ENCODE results near the gene CLNK.
"Not testable (repeated sequence)": the region's sequence is repeated elsewhere in the genome, so short reads cannot be mapped to it uniquely, and the experiment has no call there.

CLNK gene

DNA sequence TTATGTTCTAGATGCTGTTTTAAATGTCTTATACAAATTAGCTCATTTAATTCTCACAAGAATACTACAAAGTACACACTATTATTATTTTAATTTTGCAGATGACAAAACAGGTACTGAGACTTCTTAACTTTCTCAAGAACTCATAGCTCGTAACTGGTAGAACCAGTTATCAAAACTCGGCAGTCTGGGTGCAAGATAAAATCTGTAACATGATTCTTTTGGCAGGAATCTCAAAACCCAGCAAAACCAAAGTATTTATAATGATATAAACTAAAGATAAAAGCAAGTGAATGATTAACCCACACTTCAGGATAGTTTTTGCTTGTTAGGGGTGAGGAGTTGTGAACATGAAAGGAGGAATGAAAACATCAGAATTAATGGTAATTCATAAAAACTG is 27.6 kb downstream of the CLNK start:
- DNase-seq: no peak

DNA sequence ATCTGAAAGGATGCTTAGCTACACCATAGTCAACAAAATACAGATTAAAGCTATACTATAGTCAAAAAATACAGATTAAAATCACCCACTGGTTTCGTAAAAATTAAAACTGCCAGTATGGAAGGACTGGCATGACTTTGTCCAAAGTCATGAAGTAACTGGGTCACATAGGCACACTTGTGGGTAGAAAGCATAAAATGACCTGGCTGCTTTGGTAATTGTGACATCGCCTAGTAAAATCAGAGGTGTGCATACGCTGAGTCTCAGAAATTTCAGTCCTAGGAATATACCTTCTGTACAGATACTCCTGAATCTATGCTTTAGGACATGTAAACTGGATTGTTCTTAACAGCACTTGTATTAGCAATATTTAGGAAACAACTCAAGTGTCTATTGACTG is 28.1 kb downstream of the CLNK start:
- DNase-seq: no peak

DNA sequence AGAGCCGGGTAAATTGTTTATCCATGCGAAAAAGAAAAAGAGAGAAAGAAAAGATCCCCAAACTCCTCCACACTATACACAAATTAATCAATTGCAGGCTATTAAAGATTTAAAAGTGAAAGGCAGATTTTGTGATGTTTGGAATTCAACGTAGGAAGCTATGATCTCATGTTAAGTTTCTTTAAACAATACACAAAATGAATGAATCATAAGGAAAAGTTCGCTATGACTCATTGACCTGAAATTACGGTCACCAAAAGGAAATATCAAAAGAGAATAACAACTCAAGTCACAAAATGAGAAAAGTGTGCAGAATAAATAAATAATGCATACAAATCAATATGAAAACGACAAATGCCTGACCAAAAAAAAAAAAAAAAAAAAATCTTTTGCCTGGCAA is 28.6 kb downstream of the CLNK start:
- no peak for DNase-seq

DNA sequence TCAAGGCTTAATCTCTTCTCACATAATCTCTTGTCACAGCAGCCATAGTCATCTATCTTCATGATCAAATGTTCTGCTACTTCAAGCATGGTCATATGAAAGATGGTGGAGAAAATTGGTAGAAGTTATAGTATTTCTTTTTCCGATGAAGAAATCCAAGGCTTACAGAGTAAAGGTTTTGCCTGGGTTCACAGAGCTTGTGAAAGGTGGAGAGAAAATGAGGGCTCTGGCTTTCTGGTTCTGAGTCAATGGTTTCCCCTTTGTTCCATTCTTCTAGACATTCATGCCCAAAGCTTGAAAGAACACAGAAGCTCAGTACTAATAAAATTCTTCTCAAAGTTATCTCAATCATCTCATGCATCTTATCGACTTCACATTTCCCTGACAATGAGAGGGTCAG is 36.1 kb downstream of the CLNK start:
- DNase-seq: no peak

DNA sequence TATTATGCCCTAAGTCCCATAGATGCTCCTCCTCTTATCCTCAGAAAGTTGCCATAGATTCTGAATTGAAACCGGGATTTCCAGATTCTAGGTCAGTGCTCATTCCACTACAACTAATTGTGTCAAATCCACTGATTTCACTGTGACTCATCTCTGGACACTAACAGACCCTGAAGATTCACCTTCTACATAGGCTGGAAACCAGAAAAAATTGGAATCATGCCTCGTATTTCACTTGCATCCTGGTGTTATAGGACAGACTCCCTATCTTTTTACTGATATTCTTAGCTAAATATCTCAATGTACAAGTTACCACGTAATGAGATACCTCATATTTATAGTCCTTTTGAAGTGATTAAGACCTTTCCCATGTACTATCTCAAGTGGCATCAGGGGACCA is 36.7 kb downstream of the CLNK start:
- no peak for DNase-seq

DNA sequence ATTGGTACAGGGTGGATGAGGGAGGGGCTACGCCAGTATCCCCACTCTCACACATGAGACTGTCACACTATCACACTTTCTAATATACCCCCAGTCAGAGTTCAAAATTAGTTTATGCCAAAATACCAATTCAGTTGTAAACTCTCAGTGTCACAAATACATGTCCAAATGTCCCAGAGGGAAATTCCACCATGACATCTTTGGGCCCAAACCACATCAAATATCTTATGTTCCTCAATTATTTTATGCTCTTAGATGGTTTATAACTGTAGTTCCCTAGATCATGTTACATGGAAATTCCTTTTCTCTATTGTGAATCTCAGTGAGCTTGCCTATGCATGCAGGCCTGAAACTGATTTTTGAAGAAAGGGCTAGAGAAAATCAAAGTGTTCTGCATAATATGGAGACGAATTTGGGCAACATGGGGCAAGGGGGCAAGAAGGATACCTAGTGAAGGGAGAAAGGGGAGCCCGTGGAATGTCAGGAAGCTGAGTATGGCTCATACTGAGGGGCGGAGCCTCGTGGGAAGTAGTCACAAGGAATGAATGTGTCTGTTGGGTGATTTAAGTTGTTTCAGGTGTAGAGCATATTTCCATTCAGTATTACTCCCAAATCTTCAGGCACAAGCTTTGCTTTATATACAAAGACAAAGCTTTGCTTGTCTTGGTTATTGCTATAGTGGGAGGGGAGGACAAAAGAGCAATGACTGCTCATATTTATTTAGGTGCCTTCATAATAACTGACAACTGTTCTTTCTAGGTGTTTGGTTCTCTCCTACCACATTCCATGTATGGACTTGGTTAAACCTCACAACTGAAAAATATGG is 40.8 kb downstream of the CLNK start:
- no peak for DNase-seq

DNA sequence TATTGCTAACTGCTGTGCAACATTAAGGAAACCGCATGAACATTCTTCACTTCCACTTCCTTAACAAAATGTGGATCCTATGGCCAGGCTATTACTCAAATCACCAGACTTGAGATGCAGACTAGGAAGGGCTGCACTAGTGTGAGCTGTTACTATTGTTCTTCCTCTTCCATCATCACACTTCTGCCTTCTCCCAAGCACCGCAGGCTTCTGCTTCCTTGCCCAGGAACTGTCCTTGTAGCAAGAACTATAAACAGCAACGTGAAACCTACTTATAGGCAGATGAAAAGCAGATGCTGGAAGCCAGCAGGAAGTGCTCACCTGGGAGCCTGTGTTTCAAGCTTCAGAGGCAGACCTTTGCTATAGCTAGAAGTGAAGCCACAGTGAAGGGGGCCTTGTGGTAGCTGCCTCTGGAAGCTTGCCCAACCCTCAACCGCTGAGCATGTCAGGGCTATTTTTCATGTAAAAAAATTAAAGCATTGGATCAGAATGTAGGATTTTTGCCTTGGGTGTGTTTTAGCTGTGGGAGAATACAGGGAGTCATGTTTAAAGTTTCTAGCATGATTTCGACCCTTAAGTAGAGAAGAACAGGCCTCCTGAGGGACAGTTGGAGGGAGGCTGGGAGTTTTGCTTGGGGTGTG is 43.9 kb downstream of the CLNK start:
- DNase-seq: no peak

DNA sequence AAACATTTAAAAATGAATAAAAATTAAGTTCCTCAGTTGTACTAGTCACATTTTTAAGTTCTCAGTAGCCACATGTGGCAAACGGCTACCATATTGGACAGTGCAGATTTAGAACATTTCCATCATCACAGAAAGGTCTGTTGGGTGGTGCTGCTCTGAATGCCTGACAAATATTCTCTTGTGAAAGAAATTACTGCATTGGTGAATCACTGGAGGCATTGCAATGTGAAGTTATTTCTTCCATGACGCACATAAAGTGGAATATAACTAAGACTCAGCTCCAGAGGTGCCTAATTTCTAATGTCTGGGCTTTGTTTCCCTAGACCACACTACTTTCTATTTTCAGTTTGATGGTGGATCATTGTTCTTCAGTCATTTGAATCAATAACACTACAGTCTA is 44.9 kb downstream of the CLNK start:
- DNase-seq: no peak

DNA sequence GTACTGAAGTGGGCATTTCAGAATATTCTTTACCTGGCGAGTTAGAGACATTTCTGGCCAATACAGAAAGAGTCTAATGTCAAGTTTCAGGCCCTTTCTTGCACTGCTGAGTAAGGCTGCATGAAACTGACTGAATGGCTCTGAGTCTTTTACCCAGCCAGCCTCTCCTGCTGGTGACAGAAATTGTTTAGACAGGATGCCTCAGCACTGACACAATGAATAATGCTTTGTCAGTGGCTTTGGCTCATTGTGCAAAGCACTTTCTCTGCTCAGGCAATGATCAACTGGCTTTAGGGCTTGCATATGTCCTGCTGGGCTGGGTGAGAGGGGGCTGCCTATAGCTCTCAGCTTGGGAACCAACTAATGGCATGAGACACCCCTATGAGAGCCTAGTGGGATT is 45.5 kb downstream of the CLNK start:
- no peak for DNase-seq

DNA sequence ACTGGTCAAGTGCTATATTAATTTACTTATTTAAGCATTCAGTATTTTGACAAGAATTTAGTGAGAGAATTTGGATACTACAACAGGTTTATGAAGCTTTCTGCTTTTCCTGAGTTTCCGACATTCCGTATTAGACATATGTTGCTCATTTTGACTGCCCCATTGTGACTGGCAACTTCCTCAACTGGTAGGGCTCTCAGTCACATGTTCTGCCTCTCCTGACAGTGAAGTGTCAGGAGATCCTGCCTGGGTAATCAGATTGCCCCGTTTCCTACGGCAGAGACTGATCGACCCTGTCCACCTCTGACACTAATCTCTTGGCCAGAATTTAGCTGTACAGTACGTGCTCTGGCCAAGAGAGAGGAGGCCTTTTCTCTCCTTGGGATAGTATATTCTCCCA is 49.5 kb downstream of the CLNK start:
- no peak for DNase-seq

DNA sequence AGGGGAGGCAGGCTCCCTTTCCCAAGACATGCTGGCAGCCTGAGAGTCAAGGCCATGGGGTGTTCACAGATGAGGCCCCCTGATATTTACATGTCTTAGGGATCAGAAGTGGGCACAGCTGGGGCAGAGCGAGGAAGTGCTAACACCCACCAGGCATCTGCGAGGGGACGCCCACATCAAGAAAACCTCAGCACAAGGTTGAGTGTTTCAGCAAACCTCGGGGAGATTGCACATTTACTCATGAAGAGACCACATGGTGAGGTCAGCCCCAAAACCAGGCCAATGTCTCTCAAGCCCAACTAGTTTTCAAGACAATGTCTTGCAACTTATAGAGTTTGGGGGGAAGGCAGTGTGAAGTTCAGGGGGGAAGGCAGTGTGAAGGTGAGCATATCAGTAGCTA is 55.2 kb downstream of the CLNK start:
- no peak for DNase-seq

DNA sequence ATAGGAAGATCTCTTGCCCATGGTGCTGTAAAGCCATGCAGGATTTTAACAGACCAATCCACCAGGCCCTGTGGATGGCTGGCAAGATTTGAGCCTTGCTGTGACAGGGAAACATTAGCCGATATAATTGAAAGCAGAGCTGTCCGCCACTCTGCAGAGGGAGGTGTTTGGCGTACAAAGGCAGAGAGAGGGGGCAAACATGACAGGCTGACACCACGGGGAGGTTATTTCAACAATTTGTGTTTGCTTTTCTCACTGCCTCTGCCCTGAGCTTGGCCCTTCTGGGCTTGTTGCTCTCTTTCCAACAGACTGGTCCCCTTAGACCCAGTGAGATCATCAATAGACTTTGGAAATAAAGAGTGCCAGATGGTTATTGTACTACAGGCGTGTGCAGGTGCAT is 59.4 kb downstream of the CLNK start:
- peak; percentile 87 for DNase-seq

DNA sequence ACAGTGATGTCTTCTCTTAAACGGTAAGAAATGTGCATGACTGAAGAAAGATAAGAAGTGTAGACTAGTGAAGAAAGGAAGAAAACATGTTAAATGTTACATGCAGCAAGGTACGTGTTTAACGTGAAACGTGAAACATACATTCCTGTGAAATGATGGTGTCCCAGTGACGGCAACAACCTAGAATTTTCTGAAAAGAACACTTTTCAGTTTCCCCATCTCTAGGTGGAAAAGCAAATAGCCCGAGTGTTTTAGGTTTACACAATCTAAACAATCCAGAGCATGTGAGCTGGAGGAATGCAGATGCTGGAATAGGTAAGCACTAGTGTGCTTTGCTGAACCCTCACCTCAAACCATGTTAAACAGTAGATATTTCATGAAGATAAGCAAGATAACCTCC is 60.7 kb downstream of the CLNK start:
- no peak for DNase-seq

DNA sequence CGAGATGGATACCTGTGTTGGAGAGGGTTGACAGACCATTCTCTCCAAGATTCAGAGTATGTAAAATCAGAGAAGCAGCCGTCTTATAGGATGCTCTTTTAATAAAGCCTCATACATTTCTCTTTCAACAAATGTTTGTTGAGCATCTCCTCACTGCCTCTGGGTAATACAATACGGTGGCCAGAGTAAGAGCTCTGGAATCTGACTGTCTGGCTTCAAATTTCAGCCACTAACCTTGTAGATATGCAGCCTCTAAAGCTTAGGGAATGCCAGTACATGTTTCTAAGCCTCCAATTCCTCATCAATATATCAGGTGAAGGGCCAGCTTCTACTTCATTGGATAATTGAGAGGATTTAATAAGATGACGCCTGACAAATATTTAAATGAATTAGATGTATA is 61.3 kb downstream of the CLNK start:
- DNase-seq: no peak

DNA sequence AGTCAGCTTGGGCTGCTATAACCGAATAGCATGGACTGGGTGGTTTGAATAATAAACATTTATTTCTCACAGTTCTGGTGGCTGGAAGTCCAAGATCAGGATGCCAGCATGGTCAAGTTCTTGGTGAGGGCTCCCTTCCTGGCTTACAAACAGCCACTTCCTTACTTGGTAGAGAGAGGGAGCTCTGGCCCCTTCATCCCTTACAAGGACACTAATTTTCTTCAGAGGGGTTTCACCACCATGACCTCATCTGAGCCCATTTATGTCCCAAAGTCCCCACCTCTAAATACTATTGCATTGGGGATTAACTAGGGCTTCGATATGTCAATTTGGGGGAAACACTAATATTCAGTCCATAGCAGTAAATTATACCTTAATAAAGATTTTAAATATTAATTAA is 61.8 kb downstream of the CLNK start:
- no peak for DNase-seq

DNA sequence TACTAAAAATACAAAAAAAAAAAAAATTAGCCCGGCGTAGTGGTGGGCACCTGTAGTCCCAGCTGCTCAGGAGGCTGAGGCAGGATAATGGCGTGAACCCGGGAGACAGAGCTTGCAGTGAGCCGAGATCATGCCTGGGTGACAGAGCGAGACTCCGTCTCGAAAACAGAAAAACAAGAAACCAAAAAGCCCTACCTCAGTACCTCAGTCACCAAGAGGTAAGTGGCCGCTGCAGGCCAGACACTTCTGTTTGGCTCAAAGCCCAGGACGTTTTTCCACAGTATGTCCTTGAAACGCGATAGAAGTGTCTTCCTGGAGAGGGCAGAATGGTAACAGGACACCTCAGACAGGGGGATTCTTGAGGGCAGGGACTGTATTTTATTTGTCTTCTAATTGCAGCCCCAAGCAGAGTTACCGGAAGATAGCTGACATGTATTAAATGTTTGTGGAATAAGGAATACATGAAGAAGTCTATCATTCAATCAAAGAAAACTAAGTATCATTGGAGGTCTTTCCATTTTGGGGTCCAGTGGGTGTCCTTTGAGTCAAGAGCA is 63.6 kb downstream of the CLNK start:
- DNase-seq: no peak

DNA sequence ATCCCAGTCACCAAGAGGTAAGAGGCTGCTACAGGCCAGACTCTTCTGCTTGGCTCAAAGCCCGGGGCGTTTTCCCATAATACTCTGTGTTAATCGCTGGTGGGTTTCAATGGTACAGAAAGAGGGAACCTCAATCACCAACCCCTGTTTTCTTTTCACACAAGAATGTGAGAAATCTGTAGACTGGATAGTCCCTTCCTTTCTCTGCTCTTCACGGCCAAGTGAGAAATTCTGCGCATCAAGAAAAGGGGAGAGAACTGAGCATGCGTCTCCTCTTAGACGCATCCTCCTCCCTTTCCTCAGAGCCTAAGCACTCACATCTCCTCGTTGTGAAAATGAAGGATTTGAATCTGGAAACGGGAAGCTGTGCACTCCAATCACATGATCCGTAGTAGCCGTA is 64.7 kb downstream of the CLNK start:
- no peak for DNase-seq

DNA sequence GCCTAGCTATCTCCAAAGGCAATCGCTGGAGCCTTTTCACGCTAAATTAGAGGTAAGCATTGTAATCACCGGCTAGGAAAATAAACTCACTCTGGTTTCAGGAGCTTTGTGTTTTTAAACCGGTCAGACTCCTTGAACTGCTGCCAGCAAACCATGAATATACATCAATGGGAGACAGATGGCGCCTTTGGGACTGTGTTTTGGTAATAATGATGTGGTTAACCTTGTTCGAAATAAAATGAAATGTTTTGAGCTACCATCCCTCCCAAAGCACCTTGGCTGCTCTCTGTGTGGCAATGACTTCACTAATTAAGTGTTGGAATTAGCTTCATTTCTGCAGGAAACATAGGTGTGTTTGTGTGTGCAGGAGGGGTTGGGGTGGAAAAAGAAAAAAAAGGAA is 65.3 kb downstream of the CLNK start:
- DNase-seq: peak; percentile 93

DNA sequence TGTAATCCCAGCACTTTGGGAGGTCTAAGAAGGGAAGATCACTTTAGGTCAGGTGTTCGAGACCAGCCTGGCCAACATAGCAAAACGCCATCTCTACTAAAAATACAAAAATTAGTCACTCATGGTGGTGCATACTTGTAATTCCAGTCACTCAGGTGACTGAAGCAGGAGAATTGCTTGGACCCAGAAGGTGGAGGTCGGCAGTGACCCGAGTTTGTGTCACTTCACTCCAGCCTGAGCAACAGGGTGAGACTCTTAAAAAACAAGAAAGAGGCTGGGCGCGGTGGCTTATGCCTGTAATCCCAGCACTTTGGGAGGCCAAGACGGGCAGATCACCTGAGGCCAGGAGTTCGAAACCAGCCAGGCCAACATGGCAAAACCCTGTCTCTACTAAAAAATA is 69.6 kb downstream of the CLNK start:
- DNase-seq: not testable (repeated sequence)

DNA sequence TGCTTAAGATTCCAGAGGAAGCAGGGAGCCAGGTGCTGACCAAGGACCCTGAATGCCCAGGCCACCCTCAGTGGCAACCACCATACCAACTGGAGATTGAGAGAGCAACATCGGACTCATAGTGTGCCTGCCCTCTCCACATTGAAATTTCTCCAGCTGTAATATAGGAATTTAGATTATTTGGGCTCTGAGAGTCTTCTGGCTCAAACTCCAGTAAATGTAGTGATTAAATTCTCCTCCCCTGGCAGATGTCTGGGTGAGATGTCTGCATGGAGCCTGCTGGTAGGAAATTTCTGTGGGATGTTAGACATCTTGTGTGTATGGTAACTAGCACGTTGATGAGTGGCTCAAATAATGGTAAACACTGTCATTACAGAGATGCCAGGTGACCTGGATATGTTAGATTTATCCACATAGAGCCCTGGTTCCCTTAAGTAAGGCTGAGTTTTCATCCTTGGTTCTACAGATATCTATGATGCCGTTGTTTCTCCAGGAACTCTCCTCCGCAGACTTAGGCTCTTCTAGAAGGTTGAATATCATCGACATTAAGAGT is 70.6 kb downstream of the CLNK start:
- no peak for DNase-seq

DNA sequence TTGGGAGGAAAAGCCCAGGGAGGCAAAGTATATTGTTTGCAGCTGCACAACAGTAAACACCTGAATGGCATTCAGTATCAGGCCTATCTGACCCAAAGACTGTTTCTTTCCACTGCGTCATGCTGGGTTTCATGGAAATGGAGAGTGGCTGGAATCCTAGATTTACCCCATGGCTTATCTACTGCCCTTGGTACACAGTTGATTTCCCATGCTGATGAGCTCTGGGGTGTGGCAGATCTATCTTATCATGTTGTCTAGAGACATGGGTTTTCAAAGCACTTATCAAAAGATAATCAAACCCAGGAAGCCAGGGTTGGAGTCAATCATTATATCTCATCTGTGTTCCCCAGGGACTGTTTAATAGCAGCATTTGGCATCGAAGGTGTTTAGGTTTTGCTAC is 72.1 kb downstream of the CLNK start:
- no peak for DNase-seq

DNA sequence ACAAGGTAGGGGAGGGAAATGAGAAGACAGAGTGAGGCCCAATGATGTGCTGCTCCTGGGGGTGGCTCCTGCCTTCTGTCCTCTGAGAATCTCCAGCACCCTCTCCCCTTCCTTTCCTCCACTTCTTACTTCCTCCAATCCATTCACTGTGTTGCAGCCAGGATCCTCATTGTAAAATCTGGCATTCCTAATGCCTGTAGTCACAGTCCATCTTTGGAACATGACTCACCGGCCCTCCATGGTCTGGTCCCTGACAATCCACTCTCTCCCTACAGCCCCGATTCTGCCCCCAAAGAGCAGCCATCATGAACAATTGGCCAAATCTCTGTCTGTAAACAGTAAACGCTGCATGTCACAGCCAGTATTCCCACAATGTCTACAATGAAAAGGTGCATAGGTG is 72.9 kb downstream of the CLNK start:
- no peak for DNase-seq

DNA sequence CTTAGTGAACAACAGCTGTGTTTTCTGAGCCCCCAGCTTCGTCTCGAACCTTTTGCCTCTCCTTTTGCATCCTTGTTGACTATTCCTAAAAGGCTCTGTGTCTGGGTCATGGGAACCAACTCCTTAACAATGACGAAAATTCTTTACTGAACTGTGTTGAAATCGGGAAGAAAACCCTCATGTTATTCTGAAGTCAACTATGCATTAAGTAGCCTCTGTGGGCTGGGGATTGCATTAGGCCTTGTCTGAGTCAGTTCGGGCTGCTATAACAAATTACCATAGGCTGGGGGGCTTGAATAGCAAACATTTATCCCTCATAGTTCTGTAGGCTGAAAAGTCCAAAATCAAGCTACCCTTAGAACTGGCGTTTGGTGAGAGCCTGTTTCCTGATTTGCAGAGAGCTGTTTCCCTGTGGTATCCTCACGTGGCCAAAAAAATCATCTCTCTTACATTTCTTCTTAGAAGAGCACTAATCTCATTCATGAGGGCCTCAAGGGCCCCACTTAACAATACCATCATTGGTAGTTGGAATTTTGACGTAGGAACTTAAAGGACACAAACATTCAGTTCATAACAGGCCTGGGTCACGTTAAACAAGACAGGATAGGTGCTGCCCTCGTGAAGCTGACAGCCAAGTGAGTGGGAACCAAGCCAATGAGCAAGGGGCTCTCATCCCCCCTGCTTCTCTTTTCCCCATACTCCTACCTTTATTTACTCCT is 75.9 kb downstream of the CLNK start:
- DNase-seq: no peak

DNA sequence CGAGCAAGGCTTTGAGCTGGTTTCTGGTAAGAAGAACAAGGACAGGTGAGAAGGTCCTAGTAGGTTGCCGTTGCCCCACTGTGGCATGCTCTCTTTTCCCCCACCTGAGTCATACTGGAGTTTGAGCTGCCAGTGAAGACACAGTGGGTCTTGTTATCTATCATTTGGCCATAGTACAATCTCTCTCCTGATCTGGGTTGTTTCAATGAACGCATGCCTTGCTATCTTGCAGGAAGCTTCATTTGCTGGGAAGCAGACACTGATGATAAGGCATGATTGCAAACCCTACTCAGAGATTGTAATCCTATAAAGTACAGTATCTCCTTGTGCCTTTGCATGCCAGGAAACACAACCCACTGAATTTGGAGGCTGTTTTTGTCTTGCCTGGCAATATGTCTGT is 77.4 kb downstream of the CLNK start:
- no peak for DNase-seq

Data from DMS153 (cell line).